SK-N-DZ (cell line): ENCODE results near the gene ROCK2.
A peak's percentile ranks its signal among the peaks of the same experiment; 100 is the strongest.
"Not testable (repeated sequence)": the region's sequence is repeated elsewhere in the genome, so short reads cannot be mapped to it uniquely, and the experiment has no call there.

ENCODE experiments used
- DNase-seq: peaks from one replicate; pipeline ENCODE4 v3.0.0-alpha.2; 2015; ENCODE audit warnings: low spot score

Gene ROCK2

GRCh38 chr2:11342551-11343367, 1.7 kb downstream of the ROCK2 start:
- peak; percentile 12 for DNase-seq

- no peak for DNase-seq
Observed at GRCh38 chr2:11340717-11341116, 3.7 kb downstream of the ROCK2 start.

- DNase-seq, result no peak
Observed at GRCh38 chr2:11339508-11340083, 4.8 kb downstream of the ROCK2 start.

- DNase-seq, result no peak
Observed at GRCh38 chr2:11338580-11338979, 5.9 kb downstream of the ROCK2 start.

- no peak for DNase-seq
Observed at GRCh38 chr2:11337909-11338308, 6.5 kb downstream of the ROCK2 start.

GRCh38 chr2:11336189-11336588, 8.2 kb downstream of the ROCK2 start:
- DNase-seq, result no peak

- DNase-seq, result no peak
Observed at GRCh38 chr2:11333427-11334183, 10.8 kb downstream of the ROCK2 start.

GRCh38 chr2:11332596-11332995, 11.8 kb downstream of the ROCK2 start:
- DNase-seq, result no peak

GRCh38 chr2:11330457-11331142, 13.8 kb downstream of the ROCK2 start:
- no peak for DNase-seq

GRCh38 chr2:11329776-11330175, 14.7 kb downstream of the ROCK2 start:
- DNase-seq, result no peak

GRCh38 chr2:11328522-11328921, 15.9 kb downstream of the ROCK2 start:
- not testable (repeated sequence) for DNase-seq

- no peak for DNase-seq
Observed at GRCh38 chr2:11327871-11328270, 16.6 kb downstream of the ROCK2 start.

- no peak for DNase-seq
Observed at GRCh38 chr2:11326677-11327211, 17.7 kb downstream of the ROCK2 start.

- DNase-seq, result no peak
Observed at GRCh38 chr2:11325961-11326676, 18.3 kb downstream of the ROCK2 start.

- DNase-seq, result no peak
Observed at GRCh38 chr2:11321847-11322246, 22.6 kb downstream of the ROCK2 start.

- no peak for DNase-seq
Observed at GRCh38 chr2:11320698-11321492, 23.5 kb downstream of the ROCK2 start.

GRCh38 chr2:11319939-11320338, 24.5 kb downstream of the ROCK2 start:
- DNase-seq, result no peak

GRCh38 chr2:11315074-11315705, 29.2 kb downstream of the ROCK2 start:
- no peak for DNase-seq

GRCh38 chr2:11314487-11314886, 29.9 kb downstream of the ROCK2 start:
- no peak for DNase-seq
